ENCODE data around the gene CHMP6. TPM values are rescaled to one million over a fixed set of nuclear protein-coding genes. Genes with fewer than 3 reads are reported as not detected.

CHMP6 gene
- total and polyA plus RNA-seq, 4 donors, result 9.6 to 24.0 (median 16.7) TPM

DNA sequence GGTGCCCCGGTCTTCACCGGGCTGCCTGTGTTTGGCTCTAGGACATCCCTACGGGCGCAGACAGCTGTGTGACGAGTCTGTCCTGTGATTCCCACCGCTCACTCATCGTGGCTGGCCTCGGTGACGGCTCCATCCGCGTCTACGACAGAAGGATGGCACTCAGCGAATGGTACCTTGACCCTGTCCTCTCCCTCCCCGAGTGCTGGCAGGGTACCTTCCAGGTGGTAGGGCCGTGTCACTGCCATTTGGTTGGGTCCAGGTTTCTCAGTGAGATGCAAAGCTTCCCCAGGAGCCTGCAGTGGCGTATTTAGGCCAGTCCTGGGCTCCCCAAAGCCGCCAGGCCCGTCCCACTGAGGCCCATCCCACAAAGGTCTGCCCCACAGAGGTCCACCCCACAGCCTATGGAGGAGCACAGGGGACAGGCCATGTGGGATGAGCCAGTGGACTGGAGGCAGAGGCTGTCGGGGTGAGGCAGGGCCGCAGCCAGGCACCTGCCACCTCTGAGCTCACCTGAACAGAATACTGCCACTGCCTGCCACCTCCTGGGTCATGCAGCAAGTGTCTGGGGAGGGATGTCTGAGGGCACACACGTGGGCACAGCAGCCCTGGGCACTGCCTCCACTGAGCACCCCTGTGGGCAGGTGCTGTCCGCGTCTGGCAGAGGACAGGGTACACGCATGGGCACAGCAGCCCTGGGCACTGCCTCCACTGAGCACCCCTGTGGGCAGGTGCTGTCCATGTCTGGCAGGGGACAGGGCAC lies 31.4 kb upstream of the CHMP6 start (continued):
- TF ChIP-seq, protein P1, sequence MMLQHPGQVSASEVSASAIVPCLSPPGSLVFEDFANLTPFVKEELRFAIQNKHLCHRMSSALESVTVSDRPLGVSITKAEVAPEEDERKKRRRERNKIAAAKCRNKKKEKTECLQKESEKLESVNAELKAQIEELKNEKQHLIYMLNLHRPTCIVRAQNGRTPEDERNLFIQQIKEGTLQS (IDR thresholded peaks at IDR 0.05), result no peak
- TF ChIP-seq EGR1 (IDR thresholded peaks at IDR 0.05; ENCODE audit: low read depth in 2 of 2), result no peak
- TF ChIP-seq, protein P2, sequence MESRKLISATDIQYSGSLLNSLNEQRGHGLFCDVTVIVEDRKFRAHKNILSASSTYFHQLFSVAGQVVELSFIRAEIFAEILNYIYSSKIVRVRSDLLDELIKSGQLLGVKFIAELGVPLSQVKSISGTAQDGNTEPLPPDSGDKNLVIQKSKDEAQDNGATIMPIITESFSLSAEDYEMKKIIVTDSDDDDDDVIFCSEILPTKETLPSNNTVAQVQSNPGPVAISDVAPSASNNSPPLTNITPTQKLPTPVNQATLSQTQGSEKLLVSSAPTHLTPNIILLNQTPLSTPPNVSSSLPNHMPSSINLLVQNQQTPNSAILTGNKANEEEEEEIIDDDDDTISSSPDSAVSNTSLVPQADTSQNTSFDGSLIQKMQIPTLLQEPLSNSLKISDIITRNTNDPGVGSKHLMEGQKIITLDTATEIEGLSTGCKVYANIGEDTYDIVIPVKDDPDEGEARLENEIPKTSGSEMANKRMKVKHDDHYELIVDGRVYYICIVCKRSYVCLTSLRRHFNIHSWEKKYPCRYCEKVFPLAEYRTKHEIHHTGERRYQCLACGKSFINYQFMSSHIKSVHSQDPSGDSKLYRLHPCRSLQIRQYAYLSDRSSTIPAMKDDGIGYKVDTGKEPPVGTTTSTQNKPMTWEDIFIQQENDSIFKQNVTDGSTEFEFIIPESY (IDR thresholded peaks at IDR 0.05), result no peak
- no peak for TF ChIP-seq NR2F2 (IDR thresholded peaks at IDR 0.05)
- TF ChIP-seq RXRA (IDR thresholded peaks at IDR 0.05), result no peak
- no peak for TF ChIP-seq SP1 (IDR thresholded peaks at IDR 0.05)
- TF ChIP-seq, protein P3, sequence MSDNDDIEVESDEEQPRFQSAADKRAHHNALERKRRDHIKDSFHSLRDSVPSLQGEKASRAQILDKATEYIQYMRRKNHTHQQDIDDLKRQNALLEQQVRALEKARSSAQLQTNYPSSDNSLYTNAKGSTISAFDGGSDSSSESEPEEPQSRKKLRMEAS (IDR thresholded peaks at IDR 0.05), result no peak

DNA sequence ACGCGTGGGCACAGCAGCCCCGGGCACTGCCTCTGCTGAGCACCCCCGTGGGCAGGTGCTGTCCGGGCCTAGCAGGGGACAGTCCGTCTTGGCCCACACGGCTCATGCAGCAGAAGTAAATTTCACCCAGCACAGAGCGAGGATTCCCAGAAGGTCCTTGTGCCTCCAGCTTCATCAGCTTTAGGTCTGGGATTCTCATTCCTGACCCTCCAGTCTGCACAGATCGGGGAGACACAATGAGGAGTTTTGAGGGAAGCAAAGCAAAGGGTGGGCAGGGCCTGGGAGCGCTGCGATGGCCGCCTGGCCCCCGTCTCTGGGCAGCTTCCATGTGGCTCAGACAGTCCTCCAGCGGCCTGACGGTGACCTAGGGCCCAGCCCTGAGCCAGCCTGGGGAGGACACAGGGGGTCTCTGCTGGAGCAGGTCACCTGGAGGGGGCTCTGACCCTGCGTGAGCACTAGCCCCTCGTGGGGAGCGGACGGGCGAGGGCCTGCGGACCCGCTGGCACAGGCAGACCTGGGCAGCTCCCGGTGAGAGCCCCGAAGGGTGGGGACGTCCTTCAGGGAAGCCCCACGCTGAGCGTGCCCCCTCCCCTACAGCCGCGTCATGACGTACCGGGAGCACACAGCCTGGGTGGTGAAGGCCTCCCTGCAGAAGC lies 30.7 kb upstream of the CHMP6 start:
- peaks cover 0 to 9% (median 0%) of the 10 kb centered on the region in 4 donors for H3K36me3 ChIP-seq (ENCODE audit: control insufficient read depth in 4 of 4, insufficient read depth in 3 of 4, low read depth in 1 of 4, low read length in 3 of 4)
- no peak for DNase-seq (ENCODE audit: low spot score)

More for the DNA sequence above, 30.7 kb upstream of the CHMP6 start:
- H3K9ac ChIP-seq (ENCODE audit: low read depth in 1 of 2, low read length in 2 of 2), result no peak overlapping the region
- H3K4me1 ChIP-seq (ENCODE audit: control insufficient read depth in 4 of 4, insufficient read depth in 4 of 4, low read length in 3 of 4), result no peaks in the 10 kb centered on the region
- H3K4me3 ChIP-seq (ENCODE audit: low read depth in 1 of 3, low read length in 3 of 3), result no peak overlapping the region
- TF ChIP-seq, protein P4, sequence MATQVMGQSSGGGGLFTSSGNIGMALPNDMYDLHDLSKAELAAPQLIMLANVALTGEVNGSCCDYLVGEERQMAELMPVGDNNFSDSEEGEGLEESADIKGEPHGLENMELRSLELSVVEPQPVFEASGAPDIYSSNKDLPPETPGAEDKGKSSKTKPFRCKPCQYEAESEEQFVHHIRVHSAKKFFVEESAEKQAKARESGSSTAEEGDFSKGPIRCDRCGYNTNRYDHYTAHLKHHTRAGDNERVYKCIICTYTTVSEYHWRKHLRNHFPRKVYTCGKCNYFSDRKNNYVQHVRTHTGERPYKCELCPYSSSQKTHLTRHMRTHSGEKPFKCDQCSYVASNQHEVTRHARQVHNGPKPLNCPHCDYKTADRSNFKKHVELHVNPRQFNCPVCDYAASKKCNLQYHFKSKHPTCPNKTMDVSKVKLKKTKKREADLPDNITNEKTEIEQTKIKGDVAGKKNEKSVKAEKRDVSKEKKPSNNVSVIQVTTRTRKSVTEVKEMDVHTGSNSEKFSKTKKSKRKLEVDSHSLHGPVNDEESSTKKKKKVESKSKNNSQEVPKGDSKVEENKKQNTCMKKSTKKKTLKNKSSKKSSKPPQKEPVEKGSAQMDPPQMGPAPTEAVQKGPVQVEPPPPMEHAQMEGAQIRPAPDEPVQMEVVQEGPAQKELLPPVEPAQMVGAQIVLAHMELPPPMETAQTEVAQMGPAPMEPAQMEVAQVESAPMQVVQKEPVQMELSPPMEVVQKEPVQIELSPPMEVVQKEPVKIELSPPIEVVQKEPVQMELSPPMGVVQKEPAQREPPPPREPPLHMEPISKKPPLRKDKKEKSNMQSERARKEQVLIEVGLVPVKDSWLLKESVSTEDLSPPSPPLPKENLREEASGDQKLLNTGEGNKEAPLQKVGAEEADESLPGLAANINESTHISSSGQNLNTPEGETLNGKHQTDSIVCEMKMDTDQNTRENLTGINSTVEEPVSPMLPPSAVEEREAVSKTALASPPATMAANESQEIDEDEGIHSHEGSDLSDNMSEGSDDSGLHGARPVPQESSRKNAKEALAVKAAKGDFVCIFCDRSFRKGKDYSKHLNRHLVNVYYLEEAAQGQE (IDR thresholded peaks at IDR 0.05), result no peak
- TF ChIP-seq SP1 (IDR thresholded peaks at IDR 0.05), result no peak
- TF ChIP-seq, protein P2 (IDR thresholded peaks at IDR 0.05), result no peak
- TF ChIP-seq, protein P1 (IDR thresholded peaks at IDR 0.05), result no peak
- TF ChIP-seq YY1 (IDR thresholded peaks at IDR 0.05), result no peak
- TF ChIP-seq TAF1 (conservative IDR thresholded peaks at IDR 0.05), result no peak
- no peak for TF ChIP-seq RAD21 (IDR thresholded peaks at IDR 0.05)
- TF ChIP-seq HNF4A (conservative IDR thresholded peaks at IDR 0.05), result no peak
- TF ChIP-seq HNF4G (IDR thresholded peaks at IDR 0.05), result no peak
- TF ChIP-seq GABPA (IDR thresholded peaks at IDR 0.05 in 1 of 2, conservative IDR thresholded peaks at IDR 0.05 in 1 of 2), result no peak
- no peak for TF ChIP-seq JUND (IDR thresholded peaks at IDR 0.05)
- TF ChIP-seq, protein P5, sequence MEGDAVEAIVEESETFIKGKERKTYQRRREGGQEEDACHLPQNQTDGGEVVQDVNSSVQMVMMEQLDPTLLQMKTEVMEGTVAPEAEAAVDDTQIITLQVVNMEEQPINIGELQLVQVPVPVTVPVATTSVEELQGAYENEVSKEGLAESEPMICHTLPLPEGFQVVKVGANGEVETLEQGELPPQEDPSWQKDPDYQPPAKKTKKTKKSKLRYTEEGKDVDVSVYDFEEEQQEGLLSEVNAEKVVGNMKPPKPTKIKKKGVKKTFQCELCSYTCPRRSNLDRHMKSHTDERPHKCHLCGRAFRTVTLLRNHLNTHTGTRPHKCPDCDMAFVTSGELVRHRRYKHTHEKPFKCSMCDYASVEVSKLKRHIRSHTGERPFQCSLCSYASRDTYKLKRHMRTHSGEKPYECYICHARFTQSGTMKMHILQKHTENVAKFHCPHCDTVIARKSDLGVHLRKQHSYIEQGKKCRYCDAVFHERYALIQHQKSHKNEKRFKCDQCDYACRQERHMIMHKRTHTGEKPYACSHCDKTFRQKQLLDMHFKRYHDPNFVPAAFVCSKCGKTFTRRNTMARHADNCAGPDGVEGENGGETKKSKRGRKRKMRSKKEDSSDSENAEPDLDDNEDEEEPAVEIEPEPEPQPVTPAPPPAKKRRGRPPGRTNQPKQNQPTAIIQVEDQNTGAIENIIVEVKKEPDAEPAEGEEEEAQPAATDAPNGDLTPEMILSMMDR (IDR thresholded peaks at IDR 0.05; ENCODE audit: low read depth, low read length, missing input control), result no peak
- 97% methylated on average over 31 of the region's 31 CpGs for WGBS
- H3K27me3 ChIP-seq (ENCODE audit: control insufficient read depth in 4 of 4, insufficient read depth in 4 of 4, low read length in 3 of 4), result no peaks in the 10 kb centered on the region
- H3K27ac ChIP-seq (ENCODE audit: low read depth in 1 of 2, low read length in 2 of 2), result no peak overlapping the region
- H3K9me3 ChIP-seq (ENCODE audit: control insufficient read depth in 4 of 4, low read length in 3 of 4), result no peaks in the 10 kb centered on the region

All from liver (tissue), 9 donors.